Measurements from ENCODE around the gene SP1. TPM values are rescaled to one million over a fixed set of nuclear protein-coding genes. Genes with fewer than 3 reads are reported as not detected.
A peak's percentile ranks its signal among the peaks of the same experiment; 100 is the strongest.

Gene SP1
- total and polyA plus RNA-seq, 2 experiments from 2014 or later, result 11.1 to 68.4 TPM

GRCh38 chr12:53463802-53464560 is 84.0 kb downstream of the SP1 start:
- ATAC-seq (peak; percentile 14), DNase-seq (ENCODE audit: low spot score) (no peak)
- Mint-ChIP-seq H3K9me3 (no peaks in the 10 kb centered on the region), H3K4me3 (no peak overlapping the region), H3K4me1 (peaks cover 52% of the 10 kb centered on the region), H3K27ac (0 out of 2 replicates have a peak overlapping the region, but pooled peaks have one; percentile 16), H3K27me3 (ENCODE audit: insufficient read depth, low read depth, poor library complexity) (peaks cover 2% of the 10 kb centered on the region), H3K36me3 (ENCODE audit: low read depth) (peaks cover 100% of the 10 kb centered on the region)
- no peak for TF ChIP-seq CREB1 (CRISPR knock-in tag; IDR thresholded peaks at IDR 0.05; ENCODE audit: low read depth)
- no peak for TF ChIP-seq EZH2phosphoT487 (IDR thresholded peaks at IDR 0.05; ENCODE audit: unreplicated experiment)
- no peak for TF ChIP-seq EZH2 (IDR thresholded peaks at IDR 0.05; ENCODE audit: low read depth, unreplicated experiment)
- TF ChIP-seq ZNF462 (CRISPR knock-in tag; IDR thresholded peaks at IDR 0.05), result no peak
- TF ChIP-seq STAT1 (IDR thresholded peaks at IDR 0.05; ENCODE audit: unreplicated experiment), result no peak
- no peak for TF ChIP-seq ETS1 (IDR thresholded peaks at IDR 0.05)
- TF ChIP-seq ZNF331 (CRISPR knock-in tag; IDR thresholded peaks at IDR 0.05; ENCODE audit: low read depth), result no peak
- TF ChIP-seq REST (IDR thresholded peaks at IDR 0.05; ENCODE audit: unreplicated experiment), result no peak
- no peak for TF ChIP-seq ZNF114 (CRISPR knock-in tag; IDR thresholded peaks at IDR 0.05)
- no peak for TF ChIP-seq CTCF (conservative IDR thresholded peaks at IDR 0.05; ENCODE audit: low read depth in 2 of 2)
- TF ChIP-seq JUNB (IDR thresholded peaks at IDR 0.05; ENCODE audit: unreplicated experiment), result no peak
- H3K36me3 ChIP-seq (ENCODE audit: insufficient read depth), result peaks cover 97% of the 10 kb centered on the region
- H3K4me1 ChIP-seq (ENCODE audit: insufficient read depth), result peaks cover 11% of the 10 kb centered on the region; the same call in 1 of the 2 replicates
- no peak overlapping the region for H3K4me2 ChIP-seq
- peaks cover 95% of the 10 kb centered on the region for H3K79me2 ChIP-seq (replicated peaks; ENCODE audit: insufficient read depth)
- peaks cover 91% of the 10 kb centered on the region for H4K20me1 ChIP-seq (replicated peaks; ENCODE audit: insufficient read depth)
- H3K27ac ChIP-seq (ENCODE audit: low read depth), result peak overlapping the region; percentile 67
- H2AFZ ChIP-seq, result no peak overlapping the region
- peaks cover 68% of the 10 kb centered on the region for H3F3A ChIP-seq (replicated peaks; ENCODE audit: low read depth)
- no peak overlapping the region for H3K4me3 ChIP-seq
- no peaks in the 10 kb centered on the region for H3K27me3 ChIP-seq (ENCODE audit: insufficient read depth)
- H3K9me2 ChIP-seq (ENCODE audit: insufficient read depth), result no peaks in the 10 kb centered on the region

All from GM23338 (cell line).